Skin of body (tissue), 2 donors: ENCODE measurements around the gene IL6R. TPM values are rescaled to one million over a fixed set of nuclear protein-coding genes. Genes with fewer than 3 reads are reported as not detected.
"Not testable (repeated sequence)": the region's sequence is repeated elsewhere in the genome, so short reads cannot be mapped to it uniquely, and the experiment has no call there.

ENCODE experiments used
- DNase-seq: peaks from one replicate; lab custom pipeline; 2025; lab: John Stamatoyannopoulos, UW
- total RNA-seq: library from RNA; depleted of rRNA; stranded (reverse); fragments of >200 nt; gene quantifications from one replicate; pipeline ENCODE4 v1.2.3, GENCODE V29; 2014

The IL6R gene
- total RNA-seq, 1 donor from 2014 or later, result 10.0 TPM

GRCh38 chr1:154479764-154480421 is 74.8 kb downstream of the IL6R start:
- peak; percentile 75 for DNase-seq

GRCh38 chr1:154481053-154481452 is 75.9 kb downstream of the IL6R start:
- DNase-seq, result no peak

- DNase-seq, result no peak
Observed at GRCh38 chr1:154483941-154484803, 79.0 kb downstream of the IL6R start.

GRCh38 chr1:154485106-154485505 is 80.0 kb downstream of the IL6R start:
- no peak for DNase-seq

- DNase-seq, result no peak
Observed at GRCh38 chr1:154485910-154486496, 80.9 kb downstream of the IL6R start.

- DNase-seq, result not testable (repeated sequence)
Observed at GRCh38 chr1:154486756-154487155, 81.6 kb downstream of the IL6R start.

- DNase-seq, result no peak
Observed at GRCh38 chr1:154488922-154489321, 83.8 kb downstream of the IL6R start.

GRCh38 chr1:154489695-154490274 is 84.6 kb downstream of the IL6R start:
- no peak for DNase-seq

GRCh38 chr1:154490317-154490716 is 85.2 kb downstream of the IL6R start:
- no peak for DNase-seq

GRCh38 chr1:154492115-154492514 is 87.0 kb downstream of the IL6R start:
- no peak for DNase-seq

GRCh38 chr1:154493276-154493675 is 88.1 kb downstream of the IL6R start:
- no peak for DNase-seq

- DNase-seq, result no peak
Observed at GRCh38 chr1:154495496-154496273, 90.5 kb downstream of the IL6R start.

GRCh38 chr1:154496383-154496782 is 91.2 kb downstream of the IL6R start:
- no peak for DNase-seq

- no peak for DNase-seq
Observed at GRCh38 chr1:154497026-154497806, 92.1 kb downstream of the IL6R start.

GRCh38 chr1:154499446-154499845 is 94.3 kb downstream of the IL6R start:
- DNase-seq, result no peak

GRCh38 chr1:154500533-154500932 is 95.4 kb downstream of the IL6R start:
- no peak for DNase-seq

- no peak for DNase-seq
Observed at GRCh38 chr1:154501423-154502065, 96.4 kb downstream of the IL6R start.

GRCh38 chr1:154502066-154502743 is 97.1 kb downstream of the IL6R start, which contains the start of the genes SHE and TDRD10:
Gene SHE (minus strand): TSS chr1:154502412. CDS start chr1:154502026, 386 bp downstream.
Gene TDRD10 (plus strand): TSS chr1:154502219. CDS start chr1:154506904, 4,685 bp downstream.
- no peak for DNase-seq

GRCh38 chr1:154502744-154503115 is 97.6 kb downstream of the IL6R start:
- DNase-seq, result no peak
